Panc1 (cell line): ENCODE measurements around the gene CALM3. TPM values are rescaled to one million over a fixed set of nuclear protein-coding genes. Genes with fewer than 3 reads are reported as not detected.

Experiments
- ATAC-seq: fragments of 200-7000 bp; cut with Tn5 transposase; 2 replicates; pipeline ENCODE4 v1.9.1; 2020; ENCODE audit warnings: mild to moderate bottlenecking, moderate library complexity
- BruUV-seq: library from RNA; stranded (reverse); fragments of 400-500 nt; replicated peaks from 2 replicates; lab custom pipeline; 2021; lab: Mats Ljungman, UMichigan
- CTCF ChIA-PET: fragments of 300-600 bp; sonication (Branson Sonifier 250); formaldehyde crosslinking; loops from one replicate; lab custom pipeline; 2022; ENCODE audit warnings: antibody characterized with exemption; lab: Charles Lee
- POLR2A ChIA-PET: fragments of 300-600 bp; sonication (Branson Sonifier 250); formaldehyde crosslinking; loops from one replicate; lab custom pipeline; 2022; ENCODE audit warnings: antibody characterized with exemption; lab: Charles Lee
- DNase-seq: peaks from one replicate; pipeline ENCODE4 v3.0.0-alpha.2; 2010; ENCODE audit warnings: low read depth, low spot score
- H3K27ac ChIP-seq: 2 replicates; pipeline ENCODE4 v1.5.1; 2011; ENCODE audit warnings: mild to moderate bottlenecking, low read length, inconsistent platforms
- H3K27me3 ChIP-seq: fragments of 200-500 bp; sonication (Bioruptor generic); 2 replicates; pipeline ENCODE4 v1.6.0; 2014; ENCODE audit warnings: low read length, inconsistent platforms; ENCODE audit not compliant: control insufficient read depth, insufficient read depth
- H3K36me3 ChIP-seq: fragments of 200-500 bp; sonication (Bioruptor generic); 2 replicates; pipeline ENCODE4 v1.5.1; 2014; ENCODE audit warnings: inconsistent platforms, mild to moderate bottlenecking, low read length, moderate library complexity; ENCODE audit not compliant: control insufficient read depth, insufficient read depth
- H3K4me1 ChIP-seq: 2 replicates; pipeline ENCODE4 v1.5.1; 2011; ENCODE audit warnings: inconsistent platforms, mild to moderate bottlenecking, low read length, moderate library complexity; ENCODE audit not compliant: control insufficient read depth, insufficient read depth
- H3K4me3 ChIP-seq, 2 experiments: 2 replicates each; pipeline ENCODE4 v1.5.1; 2011 to 2012; ENCODE audit warnings: low read depth in 2 of 2, low read length in 2 of 2, mild to moderate bottlenecking in 2 of 2, inconsistent platforms in 1 of 2, moderate library complexity in 1 of 2
- H3K9me3 ChIP-seq: fragments of 200-500 bp; sonication (Bioruptor generic); 2 replicates; pipeline ENCODE4 v1.5.1; 2014; ENCODE audit warnings: low read depth, mild to moderate bottlenecking, inconsistent platforms, low read length, moderate library complexity; ENCODE audit not compliant: control insufficient read depth, insufficient read depth
- CTCF ChIP-seq: fragments of 450-650 bp; IDR thresholded peaks from 2 replicates; pipeline ENCODE4 v1.5.1; 2017; ENCODE audit warnings: mild to moderate bottlenecking
- POLR2AphosphoS5 ChIP-seq: IDR thresholded peaks from 2 replicates; pipeline ENCODE4 v1.6.1; 2012; ENCODE audit warnings: mild to moderate bottlenecking, low read depth, low read length, moderate library complexity
- REST ChIP-seq, 2 experiments: IDR thresholded peaks; 2 replicates each; pipeline ENCODE4 v1.6.1; 2011 to 2012; ENCODE audit warnings: low read depth in 2 of 2, control low read depth in 1 of 2, low read length in 1 of 2, mild to moderate bottlenecking in 1 of 2, moderate library complexity in 1 of 2; ENCODE audit not compliant: insufficient read depth in 1 of 2
- SIN3A ChIP-seq: IDR thresholded peaks from 2 replicates; pipeline ENCODE4 v1.6.1; 2012; ENCODE audit warnings: low read depth, mild to moderate bottlenecking, low read length, moderate library complexity, borderline replicate concordance; ENCODE audit not compliant: insufficient read depth
- TCF7L2 ChIP-seq: IDR thresholded peaks from 2 replicates; pipeline ENCODE4 v1.6.1; 2011; ENCODE audit warnings: mild to moderate bottlenecking, low read depth, low read length, inconsistent platforms
- in situ Hi-C: cut with HindIII; loops from 2 replicates; pipeline ENCODE4 v1.10.0; 2016; ENCODE audit warnings: low sequenced_read_pairs, low pct_unique_long_range_greater_than_20kb
- intact Hi-C: fragments of 100-400 bp; cut with micrococcal nuclease; formaldehyde crosslinking; loops from one replicate; pipeline ENCODE4 v1.10.0; 2022; ENCODE audit not compliant: unreplicated experiment
- total RNA-seq: library from RNA; stranded (reverse); gene quantifications from one replicate; pipeline ENCODE4 v1.2.1, GENCODE V29; 2021; ENCODE audit not compliant: unreplicated experiment

CALM3 gene
- total RNA-seq, 1 experiment from 2014 or later, result 212 TPM

- ChIA-PET CTCF (interaction anchor here (0.6 to 0.7 kb wide), 2 partner anchors 23 to 29 kb away, joined by 3 to 4 read pairs; no protein-coding TSS in a partner anchor), POLR2A (no interaction called here)
- Histone ChIP-seq H3K36me3 (no peaks in the 10 kb centered on the region), H3K27me3 (no peaks in the 10 kb centered on the region), H3K4me1 (no peaks in the 10 kb centered on the region), H3K9me3 (no peaks in the 10 kb centered on the region), H3K27ac (no peak overlapping the region), H3K4me3 (no peak overlapping the region)
- no peak for DNase-seq
- in situ Hi-C loops, result no loop called here
- BruUV-seq, result no TSS peak
- intact Hi-C loops, result no loop called here
- ATAC-seq, result peak; percentile 83
- TF ChIP-seq POLR2AphosphoS5 (no peak), REST (IDR thresholded peaks at IDR 0.05; ENCODE audit: insufficient read depth in 1 of 2, low read depth in 2 of 2, low read length in 1 of 2) (no peak), CTCF (peak; percentile 46), SIN3A (no peak), TCF7L2 (no peak)
These were observed 29.6 kb upstream of the CALM3 start for GRCh38 chr19:46571495-46571894.

GRCh38 chr19:46573679-46574498 is 27.2 kb upstream of the CALM3 start:
- no peak for ATAC-seq
- Histone ChIP-seq H3K27me3 (no peaks in the 10 kb centered on the region), H3K9me3 (no peaks in the 10 kb centered on the region), H3K27ac (no peak overlapping the region), H3K4me1 (no peaks in the 10 kb centered on the region), H3K36me3 (no peaks in the 10 kb centered on the region), H3K4me3 (no peak overlapping the region)
- BruUV-seq, result no TSS peak
- TF ChIP-seq CTCF (no peak), SIN3A (no peak), REST (IDR thresholded peaks at IDR 0.05; ENCODE audit: insufficient read depth in 1 of 2, low read depth in 2 of 2, low read length in 1 of 2) (no peak), POLR2AphosphoS5 (no peak), TCF7L2 (no peak)
- intact Hi-C loops (no loop called here), in situ Hi-C loops (no loop called here)
- ChIA-PET POLR2A (no interaction called here), CTCF (no interaction called here)
- DNase-seq, result no peak
